Measurements from ENCODE around the gene NPY5R.
A peak's percentile ranks its signal among the peaks of the same experiment; 100 is the strongest.

- peak; percentile 49 for TF ChIP-seq CTCF (IDR thresholded peaks at IDR 0.05; ENCODE audit: low read depth, low read length)
- TF ChIP-seq POLR2A (IDR thresholded peaks at IDR 0.05; ENCODE audit: extremely low read depth, insufficient read length): no peak
Measured at GRCh38 chr4:163332526-163333406, 10.9 kb upstream of the NPY5R start, which contains the start of gene NPY1R.
